Stimulated activated CD8-positive, alpha-beta memory T cell treated with anti-CD3 and anti-CD28 coated beads, Interleukin-15, amount 100 ng/mL, for 48 hours (primary cell): ENCODE data around the gene LIN52.
"Not testable (repeated sequence)": the region's sequence is repeated elsewhere in the genome, so short reads cannot be mapped to it uniquely, and the experiment has no call there.

Experiments used
- DNase-seq, 2 donors: peaks; one replicate each; pipeline ENCODE4 v3.0.0-alpha.2; 2020; ENCODE audit warnings: low read depth in 2 of 2

LIN52 gene

GRCh38 chr14:74109369-74109768 lies 24.6 kb downstream of the LIN52 start:
- no peak for DNase-seq

DNA sequence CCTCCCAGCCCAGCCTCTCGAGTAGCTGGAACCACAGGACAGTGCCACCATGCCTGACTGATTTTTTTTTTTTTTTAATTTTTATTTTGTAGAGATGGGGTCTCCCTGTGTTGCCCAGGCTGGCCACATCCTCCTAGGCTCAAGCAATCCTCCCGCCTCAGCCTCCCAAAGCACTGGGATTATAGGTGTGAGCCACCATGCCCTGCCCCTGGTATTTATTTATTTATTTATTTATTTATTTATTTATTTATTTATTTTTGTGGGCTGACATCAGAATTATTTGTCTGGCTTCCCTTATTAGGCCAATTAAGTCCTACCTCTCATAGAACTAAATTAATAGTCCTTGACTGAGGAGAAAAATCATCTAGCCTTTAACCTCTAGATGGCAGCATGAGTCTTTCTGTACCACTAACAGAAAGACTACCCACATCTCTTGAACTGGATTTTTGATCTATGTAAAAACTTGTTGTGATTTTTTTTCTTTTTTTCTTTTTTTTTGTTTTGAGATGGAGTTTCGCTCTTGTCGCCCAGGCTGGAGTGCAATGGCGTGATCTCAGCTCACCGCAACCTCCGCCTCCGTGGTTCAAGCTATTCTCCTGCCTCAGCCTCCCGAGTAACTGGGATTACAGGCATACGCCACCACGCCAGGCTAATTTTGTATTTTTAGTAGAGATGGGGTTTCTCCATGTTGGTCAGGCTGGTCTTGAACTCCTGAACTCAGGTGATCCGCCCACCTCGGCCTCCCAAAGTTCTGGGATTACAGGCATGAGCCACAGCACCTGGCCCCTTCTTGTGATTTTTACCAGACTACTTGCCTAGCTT lies 26.9 kb downstream of the LIN52 start:
- not testable (repeated sequence) for DNase-seq

DNA sequence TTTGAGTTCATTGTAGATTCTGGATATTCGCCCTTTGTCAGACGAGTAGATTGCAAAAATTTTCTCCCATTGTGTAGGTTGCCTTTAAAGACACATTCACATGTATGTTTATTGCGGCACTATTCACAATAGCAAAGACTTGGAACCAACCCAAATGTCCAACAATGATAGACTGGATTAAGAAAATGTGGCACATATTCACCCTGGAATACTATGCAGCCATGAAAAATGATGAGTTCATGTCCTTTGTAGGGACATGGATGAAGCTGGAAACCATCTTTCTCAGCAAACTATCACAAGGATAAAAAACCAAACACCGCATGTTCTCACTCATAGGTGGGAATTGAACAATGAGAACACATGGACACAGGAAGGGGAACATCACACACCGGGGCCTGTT lies 40.7 kb downstream of the LIN52 start:
- not testable (repeated sequence) for DNase-seq

DNA sequence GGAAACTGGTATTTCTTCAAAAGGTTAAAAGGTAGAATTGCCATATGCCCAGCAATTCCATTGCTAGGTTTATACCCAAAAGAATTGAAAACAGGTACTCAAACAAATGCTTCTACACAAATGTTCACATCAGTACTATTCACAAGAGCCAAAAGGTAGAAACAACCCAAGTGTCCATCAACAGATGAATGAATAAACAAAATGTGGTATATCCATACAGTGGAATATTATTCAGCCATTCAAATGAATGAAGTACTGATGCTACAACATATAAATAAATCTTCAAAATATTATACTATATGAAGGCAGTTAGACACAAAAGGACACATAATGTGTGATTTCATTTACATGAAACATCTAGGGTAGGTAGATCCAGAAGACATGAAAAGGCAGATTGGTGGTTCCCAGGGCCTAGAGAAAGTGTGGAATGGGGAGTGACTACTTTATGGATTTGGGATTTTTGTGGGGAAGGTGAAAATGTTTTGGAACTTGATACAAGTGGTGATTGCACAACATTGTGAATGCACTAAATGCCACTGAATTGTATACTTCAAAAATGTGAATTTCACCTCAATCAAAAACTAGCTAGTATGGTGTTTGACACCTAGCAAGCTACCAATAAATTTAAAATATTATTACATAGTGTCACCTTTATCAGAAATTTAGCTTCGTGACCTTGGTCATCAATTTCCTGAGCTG lies 41.7 kb downstream of the LIN52 start:
- no peak for DNase-seq

GRCh38 chr14:74127634-74128033 lies 42.9 kb downstream of the LIN52 start:
- DNase-seq: no peak

GRCh38 chr14:74133833-74134481 lies 49.2 kb downstream of the LIN52 start:
- DNase-seq: no peak

DNA sequence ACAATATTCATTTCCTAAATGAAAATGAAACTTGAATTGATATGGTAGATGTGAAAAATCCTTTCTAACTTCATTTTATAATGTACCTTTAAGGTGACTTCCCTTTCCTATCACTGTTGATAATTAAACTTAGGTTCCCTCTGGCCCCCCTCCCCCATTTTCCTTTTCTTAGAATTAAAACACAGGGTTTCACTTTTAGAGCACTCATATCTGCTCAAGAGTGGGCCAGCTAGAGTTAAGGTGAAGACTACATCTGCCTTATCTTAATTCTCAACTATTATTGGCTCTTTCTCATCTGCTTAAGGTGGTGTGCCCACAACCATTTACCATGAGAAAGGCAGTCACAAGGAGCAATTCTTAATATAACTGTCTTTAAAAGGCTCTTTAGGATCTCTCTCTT lies 49.7 kb downstream of the LIN52 start:
- no peak for DNase-seq

GRCh38 chr14:74135426-74135825 lies 50.7 kb downstream of the LIN52 start:
- DNase-seq: no peak

- DNase-seq: no peak
These were observed 55.7 kb downstream of the LIN52 start for GRCh38 chr14:74140374-74140850.

GRCh38 chr14:74141703-74142102 lies 56.9 kb downstream of the LIN52 start:
- DNase-seq: no peak

DNA sequence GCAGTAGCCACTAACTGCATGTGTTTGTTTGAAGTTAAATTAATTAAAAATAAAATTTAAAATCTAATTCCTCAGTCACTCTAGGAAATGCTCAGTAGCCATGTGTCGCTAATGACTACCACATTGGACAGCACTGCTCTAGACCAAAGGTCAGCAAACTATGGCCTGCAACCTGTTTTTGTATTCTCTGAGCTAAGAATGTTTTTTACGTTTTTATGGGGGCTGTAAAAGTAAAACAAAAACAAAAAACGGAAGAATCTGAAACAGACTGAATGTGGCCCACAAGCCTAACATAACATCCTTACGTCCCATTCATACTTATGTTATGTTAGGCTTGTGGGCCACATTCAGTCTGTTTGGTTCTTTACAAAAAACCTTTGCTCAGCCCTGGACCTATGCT lies 57.8 kb downstream of the LIN52 start:
- DNase-seq: no peak

- DNase-seq: no peak
These were observed 60.0 kb downstream of the LIN52 start for GRCh38 chr14:74144789-74145188.

DNA sequence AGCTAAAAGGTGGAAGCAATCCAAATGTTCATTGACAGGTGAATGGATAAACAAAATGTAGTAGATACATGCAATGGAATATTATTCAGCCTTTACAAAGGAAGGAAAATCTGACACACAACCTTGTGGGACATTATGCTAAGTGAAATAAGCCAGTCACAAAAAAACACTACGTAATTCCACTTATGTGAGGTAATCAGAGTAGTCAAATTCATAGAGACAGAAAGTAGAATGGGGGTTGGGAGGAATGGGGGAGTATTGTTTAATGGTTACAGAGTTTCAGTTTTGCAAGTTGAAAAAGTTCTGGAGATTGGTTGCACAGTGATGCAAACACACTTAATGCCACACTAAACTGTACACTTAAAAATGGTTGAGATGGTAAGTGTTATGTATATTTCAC lies 62.8 kb downstream of the LIN52 start:
- no peak for DNase-seq

DNA sequence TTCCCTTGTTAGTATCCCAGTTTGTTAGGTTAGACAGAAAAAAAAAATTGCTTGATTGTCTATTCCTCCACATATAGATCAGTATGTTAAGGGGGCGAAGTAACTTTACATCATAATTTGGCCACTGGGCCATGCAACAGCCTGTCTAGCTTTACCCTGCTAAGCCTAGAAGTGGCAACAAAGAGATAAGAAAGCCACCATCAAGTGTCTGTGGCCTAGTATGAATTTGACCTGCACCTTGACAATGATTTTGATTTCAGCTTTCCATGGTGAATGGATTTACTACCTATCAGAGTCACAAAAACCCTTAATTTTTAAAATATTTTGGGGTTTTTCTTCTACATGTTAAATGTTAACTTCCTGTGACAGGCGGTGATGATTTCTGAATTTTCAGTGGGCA lies 63.9 kb downstream of the LIN52 start:
- DNase-seq: no peak

- DNase-seq: no peak
These were observed 70.5 kb downstream of the LIN52 start for GRCh38 chr14:74155287-74155686.

DNA sequence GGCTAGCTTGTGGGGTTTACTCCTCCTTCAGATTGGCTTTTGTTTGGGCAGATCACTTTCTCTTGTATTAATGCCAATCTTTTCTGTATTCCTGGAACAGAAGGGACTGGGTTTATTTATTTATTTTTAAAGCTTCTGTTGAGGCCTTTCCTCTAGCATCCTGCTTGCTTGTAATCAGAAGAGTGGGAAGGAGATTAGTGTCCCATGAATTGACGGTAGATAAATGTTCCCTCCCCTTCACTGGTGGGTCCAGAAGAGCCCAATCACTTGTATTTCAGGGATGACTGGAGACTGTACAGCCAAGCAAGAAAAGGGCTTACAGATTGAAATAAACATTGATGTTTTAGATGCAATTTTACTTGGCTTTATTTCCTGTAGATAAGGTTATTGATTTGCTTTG lies 71.0 kb downstream of the LIN52 start:
- DNase-seq: no peak

DNA sequence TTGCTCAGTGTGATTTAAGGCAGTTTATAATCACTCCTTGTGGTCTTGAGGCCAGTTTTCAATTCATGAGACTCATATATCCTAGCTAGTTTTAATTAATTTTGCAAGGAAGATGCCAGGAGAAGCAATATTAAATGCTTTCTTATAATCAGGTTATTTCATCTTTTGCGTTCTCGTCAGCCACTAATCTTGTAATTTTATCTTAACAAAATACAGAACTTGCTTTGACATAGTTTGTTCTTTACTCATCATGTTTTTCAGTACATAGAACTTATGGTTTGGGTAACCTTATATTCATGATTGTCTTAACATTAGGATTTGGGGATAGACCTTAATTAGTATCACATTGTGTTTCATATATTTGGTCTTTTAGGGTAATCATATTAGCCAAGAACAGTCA lies 76.0 kb downstream of the LIN52 start:
- DNase-seq: no peak

DNA sequence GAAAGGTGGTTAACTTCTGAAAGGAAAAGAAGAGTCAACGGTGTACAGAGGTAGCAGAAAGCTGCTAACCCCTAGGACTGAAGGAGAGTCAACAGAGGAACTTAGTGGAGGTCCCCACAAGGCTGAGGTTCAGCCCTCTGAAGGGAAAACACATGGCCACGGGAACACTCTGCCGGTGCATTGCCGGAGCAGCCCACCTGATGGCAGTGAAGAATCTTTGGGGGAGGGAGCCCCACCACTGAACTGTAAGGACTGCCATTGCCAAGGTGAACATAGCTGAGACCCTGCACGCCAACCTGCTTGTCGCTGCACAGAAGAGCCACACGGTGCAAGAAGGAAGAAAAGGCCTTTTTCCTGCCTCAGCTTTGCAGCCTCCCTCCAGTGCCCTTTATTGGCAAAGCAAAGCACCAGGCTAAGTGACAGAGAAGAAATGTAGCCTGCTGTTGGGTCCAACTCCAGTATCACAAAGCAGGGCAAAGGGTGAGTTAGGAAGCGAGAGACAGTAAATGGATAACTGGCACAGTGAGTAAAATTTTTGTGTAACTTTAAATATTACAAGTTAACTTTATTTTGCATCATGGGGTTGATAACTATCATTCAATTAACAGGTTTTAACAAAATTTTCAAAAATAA lies 76.9 kb downstream of the LIN52 start:
- no peak for DNase-seq

- DNase-seq: no peak
These were observed 85.2 kb downstream of the LIN52 start for GRCh38 chr14:74169906-74170305.

DNA sequence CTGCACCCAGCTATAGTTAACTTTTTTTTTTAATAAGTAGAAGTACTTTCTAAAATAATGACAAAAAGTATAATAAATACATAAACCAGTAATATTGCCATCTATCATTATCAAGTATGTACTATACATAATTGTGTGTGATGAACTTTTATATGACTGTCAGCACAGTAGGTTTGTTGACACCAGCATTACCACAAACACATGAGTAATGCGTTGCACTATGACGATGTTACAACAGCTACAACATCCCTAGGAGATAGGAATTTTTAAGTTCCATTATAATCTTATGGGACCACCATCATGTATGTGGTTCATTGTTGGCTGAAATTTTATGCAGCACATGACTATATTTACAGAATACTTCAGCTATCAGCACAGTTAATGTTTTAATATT lies 91.6 kb downstream of the LIN52 start:
- DNase-seq: no peak

DNA sequence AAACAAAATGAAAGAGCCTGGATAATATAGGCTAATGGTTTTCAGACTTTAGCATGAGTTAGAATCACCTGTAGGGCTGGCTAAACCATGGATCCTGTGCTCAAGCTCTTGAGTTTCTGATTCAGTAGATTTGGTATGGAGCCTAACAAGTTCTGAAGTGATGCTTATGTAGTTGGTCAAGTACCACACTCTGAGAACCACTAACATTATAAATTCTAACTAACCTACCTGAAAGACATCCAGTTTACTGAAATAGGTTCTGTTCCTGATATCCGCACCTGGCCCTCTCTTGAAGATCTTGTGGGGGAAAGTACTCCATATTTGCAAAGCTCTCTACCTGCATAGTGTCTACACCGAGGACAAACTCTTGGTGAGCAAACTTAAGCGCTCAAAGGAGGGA lies 95.1 kb downstream of the LIN52 start:
- DNase-seq: no peak

DNA sequence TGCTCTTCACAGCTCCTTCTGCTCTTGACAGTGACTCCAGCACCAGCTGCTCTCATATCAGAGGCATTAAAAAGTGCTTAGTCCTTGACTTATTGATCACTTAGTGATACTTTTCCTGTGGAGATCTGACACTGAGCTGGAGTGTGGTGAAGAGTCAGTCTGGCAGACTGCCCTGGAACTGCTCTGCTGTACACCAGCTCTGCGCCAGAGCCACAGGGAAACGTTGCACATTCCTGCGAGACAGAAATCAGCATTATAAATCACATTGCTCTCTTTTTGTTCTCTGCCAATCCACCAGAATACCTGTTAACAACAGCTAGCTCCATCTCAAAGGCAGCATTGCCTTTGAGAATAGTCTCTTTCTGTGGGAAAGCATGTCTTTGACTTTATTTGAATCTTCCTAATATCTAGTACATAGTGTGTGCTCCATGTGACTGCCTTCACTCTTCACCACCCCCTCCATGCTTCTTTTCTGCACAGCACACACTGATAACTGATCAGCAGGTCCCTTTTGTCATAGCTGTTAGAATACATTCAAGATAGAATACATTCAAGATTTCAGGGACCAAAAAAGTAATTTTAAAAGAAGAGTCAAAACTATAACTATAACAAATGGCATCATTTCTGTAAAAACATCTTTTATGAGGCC lies 106.3 kb downstream of the LIN52 start:
- no peak for DNase-seq
